Activated naive CD8-positive, alpha-beta T cell treated with anti-CD3 and anti-CD28 coated beads, Interleukin-2, amount 10 ng/mL, durations not matched to agents 7 days and 5 days (primary cell): Measurements from ENCODE around the gene SKAP1. TPM values are rescaled to one million over a fixed set of nuclear protein-coding genes. Genes with fewer than 3 reads are reported as not detected.
"Not testable (repeated sequence)": the region's sequence is repeated elsewhere in the genome, so short reads cannot be mapped to it uniquely, and the experiment has no call there.

Source experiments
- ATAC-seq: fragments of 150-1000 bp; cut with Tn5 transposase; one replicate; pipeline ENCODE4 v1.10.0; 2021; ENCODE audit warnings: low read depth, moderate library complexity
- POLR2A ChIA-PET: fragments of 350-600 bp; sonication (Branson Sonifier 250); formaldehyde crosslinking; loops from one replicate; lab custom pipeline; 2021; ENCODE audit warnings: antibody characterized with exemption; lab: Charles Lee
- DNase-seq: peaks from one replicate; pipeline ENCODE4 v3.0.0; 2021
- H3K27ac Mint-ChIP-seq: one replicate; pipeline ENCODE4 v1.8.0; 2022; ENCODE audit warnings: mild to moderate bottlenecking, mixed read lengths
- H3K27me3 Mint-ChIP-seq: one replicate; pipeline ENCODE4 v1.8.0; 2022; ENCODE audit warnings: mild to moderate bottlenecking, moderate library complexity, mixed read lengths
- H3K36me3 Mint-ChIP-seq: one replicate; pipeline ENCODE4 v1.8.0; 2021; ENCODE audit warnings: mild to moderate bottlenecking, mixed read lengths
- H3K4me1 Mint-ChIP-seq: one replicate; pipeline ENCODE4 v1.8.0; 2021; ENCODE audit warnings: mixed read lengths
- H3K4me3 Mint-ChIP-seq: one replicate; pipeline ENCODE4 v1.8.0; 2022; ENCODE audit warnings: mild to moderate bottlenecking, moderate library complexity, mixed read lengths
- H3K9me3 Mint-ChIP-seq: one replicate; pipeline ENCODE4 v1.8.0; 2021; ENCODE audit warnings: mixed read lengths
- total RNA-seq, 2 experiments: library from RNA; stranded (reverse); gene quantifications; one replicate each; pipeline ENCODE4 v1.2.3, GENCODE V29; 2021

The SKAP1 gene
- total RNA-seq, 2 experiments from 2014 or later = 96.0 to 98.8 TPM

DNA sequence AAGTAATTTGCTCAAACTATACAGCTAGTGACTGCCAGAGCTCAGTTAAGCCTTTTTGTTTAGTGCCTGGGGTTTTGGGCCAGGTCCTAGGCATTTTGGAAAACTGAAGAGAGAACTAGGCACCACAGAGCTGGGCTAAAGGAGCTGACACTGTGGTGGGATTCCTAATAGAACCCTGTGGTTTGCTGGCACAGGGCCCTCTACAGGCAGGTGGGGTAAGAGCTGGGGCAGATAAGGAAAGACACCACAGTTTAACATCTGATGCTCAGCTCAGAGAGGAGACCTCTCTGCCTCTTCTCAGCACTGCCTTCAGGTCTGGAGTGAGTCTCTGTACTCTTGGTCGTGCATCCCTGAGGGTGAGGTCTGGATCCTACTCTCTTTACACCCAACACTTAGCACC lies 201.3 kb downstream of the SKAP1 start:
- Mint-ChIP-seq H3K27ac (no peak overlapping the region), H3K4me3 (no peak overlapping the region), H3K9me3 (no peaks in the 10 kb centered on the region), H3K36me3 (peaks cover 21% of the 10 kb centered on the region), H3K27me3 (no peaks in the 10 kb centered on the region), H3K4me1 (peaks cover 20% of the 10 kb centered on the region)
- ATAC-seq = no peak
- no peak for DNase-seq
- POLR2A ChIA-PET = no interaction called here

DNA sequence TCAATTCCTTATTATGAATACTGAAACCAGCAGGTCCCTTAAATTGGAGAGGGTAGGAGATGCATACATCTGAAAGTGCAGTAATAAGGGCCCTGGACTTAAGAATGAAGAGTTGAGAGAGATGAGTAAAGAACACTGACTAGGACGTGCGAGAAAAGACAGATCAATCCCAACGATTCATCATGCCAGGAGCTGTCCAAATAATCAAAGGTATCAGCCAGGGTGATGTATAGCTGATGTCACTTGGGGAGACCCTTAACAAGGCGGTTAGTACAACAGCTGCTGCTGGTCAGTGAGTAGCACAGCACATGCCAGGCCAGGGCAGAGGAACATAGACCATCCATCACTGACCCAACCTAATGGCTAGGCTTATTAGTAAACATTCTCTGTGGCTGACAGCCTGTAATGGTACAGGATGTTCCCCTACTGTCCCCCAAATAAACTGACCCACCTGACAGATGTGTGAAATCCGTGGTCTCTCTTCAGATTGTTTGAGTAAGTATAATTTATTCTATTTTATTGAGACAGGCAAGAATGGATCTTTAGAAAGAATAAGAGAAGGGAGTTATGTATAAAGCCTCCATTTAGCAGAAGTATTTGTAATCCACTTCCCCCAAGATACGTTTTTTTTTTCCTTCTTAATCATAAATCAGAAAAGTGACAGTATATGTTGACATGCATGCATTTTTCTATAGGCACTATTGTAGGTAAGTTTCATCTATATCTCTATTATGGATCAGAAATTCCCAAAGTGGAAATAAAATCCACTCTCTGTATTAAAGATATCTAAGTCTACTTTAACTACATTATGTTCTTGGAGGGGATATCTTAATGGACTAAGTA lies 204.1 kb downstream of the SKAP1 start:
- no peak overlapping the region for H3K27ac Mint-ChIP-seq

GRCh38 chr17:48223945-48224344 lies 206.1 kb downstream of the SKAP1 start:
- H3K4me3 Mint-ChIP-seq = no peak overlapping the region
- DNase-seq (no peak), ATAC-seq (no peak)
- no peaks in the 10 kb centered on the region for H3K27me3 Mint-ChIP-seq
- POLR2A ChIA-PET = no interaction called here
- H3K27ac Mint-ChIP-seq = no peak overlapping the region
- no peaks in the 10 kb centered on the region for H3K9me3 Mint-ChIP-seq
- peaks cover 15% of the 10 kb centered on the region for H3K4me1 Mint-ChIP-seq
- H3K36me3 Mint-ChIP-seq = peaks cover 9% of the 10 kb centered on the region

More for the DNA sequence above, 204.1 kb downstream of the SKAP1 start:
- Mint-ChIP-seq H3K27me3 (no peaks in the 10 kb centered on the region), H3K4me3 (no peak overlapping the region), H3K36me3 (peaks cover 12% of the 10 kb centered on the region), H3K4me1 (peaks cover 22% of the 10 kb centered on the region), H3K9me3 (no peaks in the 10 kb centered on the region)
- DNase-seq = no peak
- ATAC-seq = no peak
- POLR2A ChIA-PET = no interaction called here

DNA sequence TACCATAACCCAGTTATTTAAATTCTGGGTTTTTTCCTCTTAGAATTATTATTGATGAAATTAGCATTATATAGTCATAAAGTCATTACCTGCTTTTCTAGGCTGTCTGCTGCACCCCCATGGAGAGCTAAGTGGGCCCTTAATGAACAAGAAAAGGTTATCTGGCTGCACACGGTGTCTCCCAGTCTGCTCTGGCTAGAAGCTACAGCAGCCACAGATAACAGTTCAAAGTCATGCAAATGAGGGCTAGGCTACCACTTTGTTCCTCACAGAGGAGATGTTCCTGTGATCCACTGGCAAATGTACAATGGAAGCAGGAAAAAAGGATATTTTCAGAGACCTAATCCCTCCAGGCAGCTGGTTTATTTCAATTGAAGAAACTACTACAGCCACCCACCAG lies 210.4 kb downstream of the SKAP1 start:
- no peak for DNase-seq
- Mint-ChIP-seq H3K27ac (no peak overlapping the region), H3K4me3 (no peak overlapping the region), H3K27me3 (no peaks in the 10 kb centered on the region), H3K36me3 (peaks cover 4% of the 10 kb centered on the region), H3K4me1 (peaks cover 9% of the 10 kb centered on the region), H3K9me3 (no peaks in the 10 kb centered on the region)
- POLR2A ChIA-PET = no interaction called here
- ATAC-seq = no peak

DNA sequence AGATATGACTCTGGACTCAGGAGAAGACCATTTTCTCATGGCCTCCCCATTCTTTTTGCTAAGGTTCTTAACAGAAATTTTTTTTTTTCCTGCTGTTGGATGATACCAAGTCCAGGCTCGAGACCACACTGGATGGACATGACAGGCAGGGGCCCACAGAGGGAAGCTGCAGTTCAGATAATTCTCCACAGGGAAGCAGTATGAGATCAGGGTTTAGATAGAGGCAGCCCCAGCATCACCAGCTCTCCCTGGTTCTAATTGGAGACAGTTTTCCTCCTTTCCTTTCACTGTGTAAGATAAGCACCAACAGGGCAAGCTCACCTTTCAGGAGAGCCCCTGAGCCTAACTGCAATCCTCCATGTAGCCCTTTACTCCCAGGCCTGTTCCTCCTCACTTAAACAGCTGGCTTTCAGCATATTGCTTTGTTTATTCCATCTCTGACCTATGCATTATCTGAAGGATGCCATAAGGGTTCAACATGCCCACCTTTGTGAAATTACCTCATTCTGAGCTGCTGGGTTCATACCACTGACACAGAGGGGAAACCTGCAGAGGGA lies 214.4 kb downstream of the SKAP1 start:
- Mint-ChIP-seq H3K9me3 (no peaks in the 10 kb centered on the region), H3K4me1 (peaks cover 4% of the 10 kb centered on the region), H3K36me3 (peaks cover 4% of the 10 kb centered on the region), H3K27me3 (no peaks in the 10 kb centered on the region), H3K27ac (no peak overlapping the region), H3K4me3 (no peak overlapping the region)
- no peak for ATAC-seq
- DNase-seq = no peak
- POLR2A ChIA-PET = no interaction called here

GRCh38 chr17:48213797-48214196 lies 216.2 kb downstream of the SKAP1 start:
- Mint-ChIP-seq H3K9me3 (no peaks in the 10 kb centered on the region), H3K4me3 (no peak overlapping the region), H3K4me1 (peaks cover 4% of the 10 kb centered on the region), H3K36me3 (no peaks in the 10 kb centered on the region), H3K27me3 (no peaks in the 10 kb centered on the region), H3K27ac (no peak overlapping the region)
- ATAC-seq (no peak), DNase-seq (no peak)
- POLR2A ChIA-PET = no interaction called here

GRCh38 chr17:48211787-48212186 lies 218.2 kb downstream of the SKAP1 start:
- Mint-ChIP-seq H3K27ac (peak overlapping the region; percentile 1), H3K4me1 (peaks cover 2% of the 10 kb centered on the region)
- POLR2A ChIA-PET = no interaction called here

DNA sequence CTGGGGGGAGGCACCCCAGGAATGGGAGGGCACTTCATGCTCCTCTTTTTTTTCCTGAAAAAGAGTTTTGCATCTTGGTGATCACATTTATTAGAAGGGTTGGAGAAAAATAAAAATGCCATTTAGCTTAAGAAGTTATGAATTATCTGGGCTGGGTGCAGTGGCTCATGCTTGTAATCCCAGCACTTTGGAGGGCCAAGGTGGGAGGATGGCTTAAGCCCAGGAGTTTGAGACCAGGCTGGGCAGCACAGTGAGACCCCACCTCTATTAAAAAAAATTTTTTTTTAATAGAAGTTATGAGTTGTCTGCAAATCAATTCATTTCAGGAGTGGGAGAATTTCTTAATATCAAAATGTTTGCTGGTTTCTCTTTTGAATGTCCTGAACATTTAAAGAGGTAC lies 219.0 kb downstream of the SKAP1 start:
- H3K27me3 Mint-ChIP-seq = no peaks in the 10 kb centered on the region
- H3K4me1 Mint-ChIP-seq = peaks cover 2% of the 10 kb centered on the region
- no peak for ATAC-seq
- H3K4me3 Mint-ChIP-seq = no peak overlapping the region
- POLR2A ChIA-PET = no interaction called here
- H3K36me3 Mint-ChIP-seq = peaks cover 3% of the 10 kb centered on the region
- H3K9me3 Mint-ChIP-seq = no peaks in the 10 kb centered on the region
- no peak for DNase-seq
- no peak overlapping the region for H3K27ac Mint-ChIP-seq

More at GRCh38 chr17:48211787-48212186, 218.2 kb downstream of the SKAP1 start:
- ATAC-seq (no peak), DNase-seq (no peak)
- H3K4me3 Mint-ChIP-seq = no peak overlapping the region
- no peaks in the 10 kb centered on the region for H3K27me3 Mint-ChIP-seq
- no peaks in the 10 kb centered on the region for H3K9me3 Mint-ChIP-seq
- peaks cover 2% of the 10 kb centered on the region for H3K36me3 Mint-ChIP-seq

DNA sequence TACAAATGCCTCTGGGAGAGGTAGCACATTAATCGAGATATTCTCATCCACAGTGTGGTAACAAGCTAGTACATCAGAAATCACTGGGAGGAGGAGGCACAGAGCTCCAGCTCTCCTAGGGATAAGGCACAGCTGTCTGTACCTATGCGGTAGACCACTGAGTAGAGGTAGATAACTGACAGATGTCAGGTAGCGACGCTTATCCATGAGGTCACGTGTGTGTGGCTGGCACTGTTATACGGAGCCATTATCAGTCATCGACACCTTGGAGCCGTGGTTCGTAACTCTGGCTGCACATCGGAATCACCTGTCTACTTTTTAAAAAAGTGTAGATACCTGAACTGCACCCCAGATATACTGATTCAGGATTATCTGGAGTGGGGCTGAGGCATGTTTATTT lies 220.0 kb downstream of the SKAP1 start:
- no peaks in the 10 kb centered on the region for H3K27me3 Mint-ChIP-seq
- peaks cover 10% of the 10 kb centered on the region for H3K36me3 Mint-ChIP-seq
- DNase-seq (no peak), ATAC-seq (no peak)
- H3K27ac Mint-ChIP-seq = no peak overlapping the region
- POLR2A ChIA-PET = no interaction called here
- H3K4me1 Mint-ChIP-seq = peaks cover 4% of the 10 kb centered on the region
- no peak overlapping the region for H3K4me3 Mint-ChIP-seq
- no peaks in the 10 kb centered on the region for H3K9me3 Mint-ChIP-seq

DNA sequence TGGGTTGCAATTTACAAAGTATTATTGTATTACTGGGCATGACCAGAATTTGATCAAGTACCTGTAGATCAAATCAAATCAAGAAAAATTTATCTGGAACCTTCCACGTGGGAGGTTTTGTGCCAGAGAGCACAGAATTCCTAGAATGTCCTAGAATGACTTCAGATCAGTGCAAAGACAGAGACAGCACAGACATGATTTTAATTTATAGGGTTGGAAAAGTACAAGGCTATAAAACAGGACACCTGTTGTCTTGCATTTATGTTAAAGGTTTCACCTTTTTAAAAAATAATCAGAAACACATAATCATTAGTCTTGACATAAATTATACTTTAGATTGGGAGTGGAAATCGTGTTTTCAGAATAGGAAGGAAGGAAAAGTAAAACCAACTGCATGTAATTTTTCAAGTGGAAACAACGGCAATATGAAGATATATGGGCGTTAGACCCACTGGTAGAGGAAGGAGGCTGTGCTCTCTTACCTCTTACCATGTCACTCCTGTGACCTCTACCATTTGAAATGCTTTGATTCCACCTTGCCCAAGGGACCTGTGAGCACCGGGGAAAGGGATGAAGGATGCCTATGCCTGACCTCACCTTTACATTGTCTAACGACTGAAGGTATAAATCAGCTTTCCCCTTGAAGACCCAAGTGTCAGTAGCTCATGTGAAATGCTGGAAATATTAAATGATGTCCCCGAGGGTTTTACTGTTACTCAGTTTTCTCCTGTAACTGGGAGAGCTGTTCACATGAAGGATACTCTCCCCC lies 222.1 kb downstream of the SKAP1 start:
- ATAC-seq (no peak), DNase-seq (no peak)
- Mint-ChIP-seq H3K4me1 (peaks cover 5% of the 10 kb centered on the region), H3K36me3 (peaks cover 10% of the 10 kb centered on the region), H3K9me3 (no peaks in the 10 kb centered on the region), H3K27ac (no peak overlapping the region), H3K27me3 (no peaks in the 10 kb centered on the region), H3K4me3 (no peak overlapping the region)
- POLR2A ChIA-PET = no interaction called here

DNA sequence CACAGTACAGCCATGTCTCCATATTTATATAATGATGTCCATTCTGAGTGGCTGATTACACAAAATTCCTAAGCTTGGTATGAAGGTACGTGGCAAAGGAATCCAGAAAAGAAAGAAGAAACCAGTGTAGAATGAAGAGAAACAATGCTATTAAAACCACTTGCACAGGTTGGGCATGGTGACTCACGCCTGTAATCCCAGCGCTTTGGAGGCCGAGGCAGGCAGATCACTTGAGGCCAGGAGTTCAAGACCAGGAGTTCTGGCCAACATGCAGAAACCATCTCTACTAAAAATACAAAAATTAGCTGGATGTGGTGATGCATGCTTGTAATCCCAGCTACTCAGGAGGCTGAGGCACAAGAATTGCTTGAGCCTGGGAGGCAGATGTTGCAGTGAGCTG lies 223.0 kb downstream of the SKAP1 start:
- not testable (repeated sequence) for H3K4me1 Mint-ChIP-seq, DNase-seq, H3K9me3 Mint-ChIP-seq, H3K4me3 Mint-ChIP-seq, ATAC-seq, H3K27ac Mint-ChIP-seq, H3K27me3 Mint-ChIP-seq
- peaks cover 12% of the 10 kb centered on the region for H3K36me3 Mint-ChIP-seq
- POLR2A ChIA-PET = interaction anchor here (0.7 kb wide), 1 partner anchor 26 kb away, joined by 4 read pairs; no protein-coding TSS in a partner anchor

- Mint-ChIP-seq H3K9me3 (no peaks in the 10 kb centered on the region), H3K36me3 (peaks cover 23% of the 10 kb centered on the region), H3K27me3 (no peaks in the 10 kb centered on the region), H3K4me1 (peaks cover 24% of the 10 kb centered on the region), H3K27ac (no peak overlapping the region), H3K4me3 (no peak overlapping the region)
- POLR2A ChIA-PET = interaction anchor here (0.9 kb wide), 1 partner anchor 9 kb away, joined by 3 read pairs; no protein-coding TSS in a partner anchor
- DNase-seq = no peak
- no peak for ATAC-seq
These were observed 227.1 kb downstream of the SKAP1 start for GRCh38 chr17:48202959-48203358.

- Mint-ChIP-seq H3K27me3 (no peaks in the 10 kb centered on the region), H3K27ac (no peak overlapping the region), H3K9me3 (no peaks in the 10 kb centered on the region), H3K4me1 (peaks cover 38% of the 10 kb centered on the region), H3K4me3 (peak overlapping the region; percentile 6), H3K36me3 (peaks cover 30% of the 10 kb centered on the region)
- POLR2A ChIA-PET = no interaction called here
- ATAC-seq (no peak), DNase-seq (no peak)
These were observed 231.0 kb downstream of the SKAP1 start for GRCh38 chr17:48198950-48199541.
